KOPT-K1 (cell line): ENCODE measurements around the gene PIM3.
"Not testable (repeated sequence)": the region's sequence is repeated elsewhere in the genome, so short reads cannot be mapped to it uniquely, and the experiment has no call there.

ENCODE experiments used
- H3K27ac ChIP-seq: fragments of 200-600 bp; sonication (generic); 2 replicates; pipeline ENCODE4 v1.5.1; 2016; ENCODE audit warnings: antibody characterized with exemption, mild to moderate bottlenecking, low read depth, low read length; ENCODE audit not compliant: poor library complexity, severe bottlenecking
- H3K36me3 ChIP-seq: fragments of 200-600 bp; sonication (generic); 2 replicates; pipeline ENCODE4 v1.5.1; 2017; ENCODE audit warnings: antibody characterized with exemption, mild to moderate bottlenecking, low read length, moderate library complexity; ENCODE audit not compliant: insufficient read depth
- H3K9me3 ChIP-seq: fragments of 200-600 bp; sonication (generic); 2 replicates; pipeline ENCODE4 v1.5.1; 2017; ENCODE audit warnings: antibody characterized with exemption, low read length, mild to moderate bottlenecking; ENCODE audit not compliant: insufficient read depth, poor library complexity, severe bottlenecking

The PIM3 gene

DNA sequence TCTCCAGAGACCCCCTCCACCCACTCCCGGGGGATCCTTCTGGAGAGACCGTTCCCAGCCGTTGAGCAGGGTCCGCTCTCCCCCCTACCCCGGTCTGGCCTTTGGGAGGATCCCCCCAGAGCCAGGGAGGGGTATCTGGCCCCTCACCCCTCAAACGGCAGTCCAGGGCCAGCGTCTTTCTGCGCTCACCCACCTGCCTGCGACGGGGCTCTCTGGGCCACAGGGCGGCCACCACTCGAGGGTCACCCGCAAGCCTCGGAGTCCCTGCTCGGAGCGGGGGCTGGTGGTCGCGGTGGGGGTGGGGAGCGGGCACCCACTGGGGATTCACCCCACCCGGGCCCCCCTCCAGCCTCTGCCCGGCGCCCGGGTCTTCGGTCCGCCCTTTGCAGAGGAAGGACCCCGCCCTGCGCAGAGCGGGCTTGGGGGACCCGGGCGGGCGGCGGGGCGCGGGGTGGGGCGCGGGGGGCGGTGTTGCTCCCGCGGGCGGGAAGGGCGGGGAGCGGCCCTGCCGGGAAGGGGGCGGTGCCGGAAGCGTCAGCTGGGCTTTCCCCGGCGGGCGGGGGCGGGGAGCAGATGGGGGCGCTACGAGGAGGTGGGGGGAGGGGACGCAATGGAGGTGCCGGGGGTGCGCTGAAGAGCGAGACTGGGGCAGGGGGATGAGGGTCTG, 25.5 kb upstream of the PIM3 start:
- no peaks in the 10 kb centered on the region for H3K36me3 ChIP-seq
- no peaks in the 10 kb centered on the region for H3K9me3 ChIP-seq
- peak overlapping the region; percentile 67 for H3K27ac ChIP-seq

GRCh38 chr22:49935561-49935960, 25.0 kb upstream of the PIM3 start:
- peaks cover 1% of the 10 kb centered on the region for H3K9me3 ChIP-seq
- no peaks in the 10 kb centered on the region for H3K36me3 ChIP-seq
- H3K27ac ChIP-seq = no peak overlapping the region

DNA sequence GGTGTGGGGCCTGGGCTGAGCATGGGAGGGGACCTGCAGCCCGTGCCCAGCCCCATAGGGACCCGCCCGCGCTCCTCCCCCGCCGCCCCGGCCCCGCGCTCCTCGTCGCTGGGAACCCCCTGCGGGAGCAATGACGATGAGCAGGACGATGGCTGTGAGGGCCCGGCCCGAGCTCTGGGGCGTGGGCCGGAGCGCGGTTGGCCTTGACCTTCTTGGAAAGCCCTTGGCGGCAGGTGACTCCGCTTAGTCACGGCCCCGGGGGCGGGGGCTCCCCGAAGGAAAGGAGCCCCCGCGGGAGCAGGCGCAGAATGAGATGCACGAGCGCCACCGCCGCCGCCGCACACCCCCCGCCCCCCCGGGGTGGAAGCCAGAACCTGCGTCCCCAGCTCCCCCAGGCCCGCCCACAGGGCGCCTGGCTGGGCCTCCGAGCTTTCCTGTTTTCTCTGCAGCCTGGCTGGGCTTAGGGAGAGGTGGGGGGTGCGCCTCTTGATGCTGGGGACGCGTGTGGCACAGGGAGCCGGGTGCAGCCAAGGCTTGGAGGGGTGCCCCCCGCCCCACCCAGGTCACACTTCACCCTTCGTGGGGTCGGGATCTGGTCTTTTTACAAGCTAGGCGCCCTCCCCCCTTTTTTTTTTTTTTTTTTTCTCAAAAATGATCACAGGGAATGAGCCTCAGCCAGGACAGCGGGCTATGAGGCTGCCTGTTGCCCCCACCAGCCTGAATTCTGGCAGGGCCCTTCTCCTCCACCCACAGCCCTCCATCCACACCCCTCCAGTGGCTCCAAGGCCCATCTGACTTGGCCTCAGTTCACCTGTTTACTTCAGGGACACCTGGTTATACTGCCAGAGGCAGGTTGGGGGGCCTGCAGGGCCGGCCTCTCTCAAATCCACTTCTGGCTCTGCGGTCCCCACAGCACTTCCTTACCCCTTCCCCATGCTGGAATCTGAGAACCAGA, 24.3 kb upstream of the PIM3 start:
- Histone ChIP-seq H3K36me3 (no peaks in the 10 kb centered on the region), H3K27ac (peak overlapping the region; percentile 73), H3K9me3 (peaks cover 9% of the 10 kb centered on the region)

- Histone ChIP-seq H3K9me3 (peaks cover 11% of the 10 kb centered on the region), H3K27ac (peak overlapping the region; percentile 73), H3K36me3 (no peaks in the 10 kb centered on the region)
Observed at GRCh38 chr22:49936973-49937757, 23.4 kb upstream of the PIM3 start.

DNA sequence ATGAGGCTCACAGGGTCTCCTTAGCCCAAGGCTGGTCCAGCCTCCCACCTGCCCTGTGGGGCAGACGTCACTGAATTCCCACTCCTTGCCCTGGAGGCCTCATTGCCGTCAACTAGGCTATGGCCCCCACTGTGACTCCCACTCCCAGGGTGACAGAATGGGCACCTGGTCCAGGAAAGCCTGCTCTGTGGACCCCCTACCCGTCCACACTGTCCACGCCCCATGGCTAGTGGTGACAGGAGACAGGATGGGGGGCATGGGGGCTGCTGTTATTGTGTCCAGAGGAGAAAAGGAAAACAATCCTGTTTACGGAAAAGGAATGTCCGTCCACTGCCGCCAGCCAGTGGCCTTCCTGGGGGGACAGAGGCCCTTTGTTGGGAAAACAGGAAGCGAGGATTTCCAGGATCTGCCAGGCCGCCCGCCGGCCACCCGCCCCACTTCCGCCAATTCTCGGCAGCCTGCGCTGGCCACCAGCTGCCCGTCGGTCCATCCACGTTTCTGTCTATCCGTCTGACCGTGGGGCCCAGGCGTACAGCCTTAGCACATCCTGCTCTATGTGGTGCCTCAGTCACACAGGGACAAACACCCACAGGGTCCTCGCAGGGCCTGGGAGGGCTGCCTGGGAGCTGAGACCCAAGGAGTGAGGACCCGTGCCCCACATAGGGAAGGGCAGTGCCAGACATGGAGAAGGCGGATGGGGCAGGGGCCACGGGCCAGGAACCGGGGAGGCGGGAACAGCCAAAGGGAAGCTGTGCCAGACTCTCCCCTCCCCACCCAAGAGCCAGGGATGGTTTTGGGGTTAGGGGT, 22.6 kb upstream of the PIM3 start:
- Histone ChIP-seq H3K9me3 (peaks cover 11% of the 10 kb centered on the region), H3K36me3 (no peaks in the 10 kb centered on the region), H3K27ac (no peak overlapping the region)

DNA sequence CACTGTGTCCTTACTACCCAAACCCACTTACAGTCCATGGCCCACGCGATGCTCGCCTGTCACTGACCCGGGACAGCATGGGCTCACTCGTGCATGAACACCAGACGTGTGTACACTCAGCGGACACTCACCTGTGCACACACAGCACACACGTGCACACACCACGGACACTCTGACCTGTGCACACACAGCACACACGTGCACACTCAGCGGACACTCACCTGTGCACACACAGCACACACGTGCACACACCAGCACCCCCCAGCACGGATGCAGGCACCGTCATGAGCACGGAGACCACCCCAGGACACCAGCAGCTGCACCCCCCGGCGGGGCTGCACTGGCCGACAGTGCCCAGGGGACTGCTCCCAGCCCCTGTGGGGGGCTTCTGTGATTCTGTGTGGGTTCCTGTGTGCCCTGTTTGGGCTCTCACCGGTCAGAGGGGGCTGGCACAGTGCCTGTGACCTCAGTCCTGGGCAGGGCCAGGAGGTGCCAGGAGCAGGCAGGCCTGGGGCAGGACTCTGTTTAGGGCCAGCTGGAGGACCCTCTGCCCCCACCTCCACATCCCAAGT, 21.9 kb upstream of the PIM3 start:
- Histone ChIP-seq H3K27ac (no peak overlapping the region), H3K36me3 (no peaks in the 10 kb centered on the region), H3K9me3 (peaks cover 11% of the 10 kb centered on the region)

- Histone ChIP-seq H3K9me3 (peaks cover 11% of the 10 kb centered on the region), H3K27ac (no peak overlapping the region), H3K36me3 (no peaks in the 10 kb centered on the region)
Observed at GRCh38 chr22:49941507-49942316, 18.9 kb upstream of the PIM3 start.

DNA sequence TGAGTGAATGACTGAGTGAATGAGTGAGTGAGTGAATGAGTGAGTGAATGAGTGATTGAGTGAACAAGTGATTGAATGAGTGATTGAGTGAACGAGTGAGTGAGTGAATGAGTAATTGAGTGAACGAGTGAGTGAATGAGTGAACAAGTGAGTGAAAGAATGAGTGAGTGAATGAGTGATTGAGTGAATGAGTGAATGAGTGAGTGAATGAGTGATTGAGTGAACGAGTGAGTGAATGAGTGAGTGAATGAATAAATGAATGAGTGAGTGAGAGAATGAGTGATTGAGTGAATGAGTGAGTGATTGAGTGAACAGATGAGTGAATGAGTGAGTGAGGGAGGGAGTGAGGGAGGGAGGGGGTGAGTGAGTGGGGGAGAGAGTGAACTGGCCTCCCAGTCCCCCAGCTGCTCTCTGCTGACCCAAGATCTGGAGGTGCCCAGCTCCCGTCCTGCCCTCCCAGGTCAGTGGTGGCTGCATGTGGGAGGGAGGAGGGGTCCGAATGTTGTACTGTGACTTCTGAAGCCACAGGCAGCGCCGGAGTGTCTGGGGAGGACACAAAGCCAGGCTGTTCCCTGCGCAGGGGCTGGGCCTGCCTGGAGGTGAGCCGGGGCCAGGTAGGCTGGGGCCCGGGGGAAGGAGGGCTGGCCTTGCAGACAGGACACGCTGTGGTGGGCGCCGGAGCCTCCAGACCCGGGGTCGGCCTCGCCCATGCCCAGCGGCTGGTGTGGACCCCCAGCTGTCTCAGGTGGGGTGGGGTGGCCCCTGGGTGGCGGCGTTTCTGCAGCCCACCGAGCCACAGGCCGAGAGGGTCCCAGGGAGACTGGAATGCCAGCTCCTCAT, 17.8 kb upstream of the PIM3 start:
- Histone ChIP-seq H3K27ac (no peak overlapping the region), H3K9me3 (peaks cover 11% of the 10 kb centered on the region), H3K36me3 (no peaks in the 10 kb centered on the region)

DNA sequence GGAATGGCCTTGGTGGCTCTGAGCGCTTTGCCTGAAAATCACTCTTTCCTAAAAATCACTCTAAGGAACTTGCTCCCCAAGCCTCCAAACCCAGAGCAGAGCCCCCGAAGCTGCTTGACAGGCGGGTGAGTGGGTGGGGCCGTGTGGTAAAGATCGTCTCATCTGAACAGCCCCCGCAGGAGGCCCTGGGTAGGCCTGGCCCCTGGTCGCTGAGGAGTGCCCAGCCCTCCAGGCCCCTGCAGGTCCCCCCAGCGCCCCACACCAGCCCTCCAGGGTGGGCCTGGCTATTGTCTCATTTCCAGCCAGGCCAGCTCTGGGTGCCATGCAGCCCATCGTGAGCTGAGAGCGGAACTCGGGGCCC, 17.2 kb upstream of the PIM3 start:
- H3K27ac ChIP-seq = no peak overlapping the region
- H3K36me3 ChIP-seq = no peaks in the 10 kb centered on the region
- H3K9me3 ChIP-seq = peaks cover 11% of the 10 kb centered on the region

DNA sequence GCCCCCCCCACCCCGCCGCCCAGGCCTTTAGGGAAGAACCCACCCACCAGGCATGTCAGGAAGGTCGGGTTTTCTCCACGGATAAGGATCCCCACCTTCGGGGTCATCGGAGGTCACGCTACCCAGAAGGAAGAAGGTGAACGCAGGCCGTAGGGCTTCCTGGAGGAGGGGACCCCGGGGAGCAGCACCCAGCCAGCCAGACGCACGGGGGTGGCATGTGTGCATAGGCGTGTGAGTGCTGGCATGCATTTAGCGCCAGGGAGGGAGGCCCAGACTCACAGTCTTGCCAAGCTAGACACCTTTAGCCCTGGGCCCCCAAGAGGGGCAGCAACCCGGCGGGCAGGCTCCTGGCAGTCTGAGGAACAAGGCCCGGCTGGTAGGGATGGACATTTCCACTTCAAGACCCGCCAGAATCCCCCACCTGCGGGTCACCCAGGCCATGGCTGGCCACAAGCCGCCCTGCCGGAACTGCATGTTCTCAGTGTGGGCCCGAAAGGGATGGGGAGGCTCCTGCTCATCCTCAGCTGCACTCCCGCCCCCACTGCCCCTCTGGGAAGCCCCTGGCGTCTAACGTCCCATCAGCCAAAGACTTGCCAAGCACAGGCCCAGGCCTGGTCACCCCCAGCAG, 16.7 kb upstream of the PIM3 start:
- H3K27ac ChIP-seq = no peak overlapping the region
- peaks cover 11% of the 10 kb centered on the region for H3K9me3 ChIP-seq
- no peaks in the 10 kb centered on the region for H3K36me3 ChIP-seq

DNA sequence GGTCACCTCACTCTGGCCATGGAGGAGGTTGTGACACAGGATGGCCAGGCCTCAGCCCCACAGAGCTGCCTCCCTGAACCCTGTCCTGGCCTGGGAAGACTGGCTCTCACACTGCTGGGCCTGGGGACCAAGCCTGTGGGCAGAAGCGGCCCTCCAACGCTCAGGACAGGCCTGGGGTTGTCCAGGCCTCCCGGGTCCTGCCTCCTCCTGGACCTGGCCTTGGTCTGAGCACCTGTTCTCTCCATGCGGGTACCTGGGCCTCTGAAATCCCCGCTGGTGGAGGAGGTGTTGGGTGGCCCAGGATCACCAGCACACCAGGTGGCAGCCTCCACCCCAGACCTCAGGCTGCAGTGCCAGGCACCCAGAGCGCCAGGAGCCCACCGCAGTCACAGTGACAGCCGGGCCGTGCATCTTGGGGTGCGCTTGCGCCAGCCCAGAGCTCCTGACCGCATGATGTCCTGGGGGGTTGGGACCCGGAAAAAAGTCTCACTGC, 16.1 kb upstream of the PIM3 start:
- H3K9me3 ChIP-seq = peaks cover 11% of the 10 kb centered on the region
- H3K36me3 ChIP-seq = no peaks in the 10 kb centered on the region
- no peak overlapping the region for H3K27ac ChIP-seq

- not testable (repeated sequence) for H3K27ac ChIP-seq, H3K36me3 ChIP-seq
- peaks cover 11% of the 10 kb centered on the region for H3K9me3 ChIP-seq
Observed at GRCh38 chr22:49945042-49945794, 15.4 kb upstream of the PIM3 start.
